GM21526 (cell line): Measurements from ENCODE around the gene HTR2B.
"Not testable (repeated sequence)": the region's sequence is repeated elsewhere in the genome, so short reads cannot be mapped to it uniquely, and the experiment has no call there.

Source experiments
- ATAC-seq: cut with Tn5 transposase; IDR thresholded peaks from one replicate; pipeline ENCODE4 v1.9.1; 2021; ENCODE audit warnings: moderate library complexity; ENCODE audit not compliant: unreplicated experiment, low FRiP score

The HTR2B gene

DNA sequence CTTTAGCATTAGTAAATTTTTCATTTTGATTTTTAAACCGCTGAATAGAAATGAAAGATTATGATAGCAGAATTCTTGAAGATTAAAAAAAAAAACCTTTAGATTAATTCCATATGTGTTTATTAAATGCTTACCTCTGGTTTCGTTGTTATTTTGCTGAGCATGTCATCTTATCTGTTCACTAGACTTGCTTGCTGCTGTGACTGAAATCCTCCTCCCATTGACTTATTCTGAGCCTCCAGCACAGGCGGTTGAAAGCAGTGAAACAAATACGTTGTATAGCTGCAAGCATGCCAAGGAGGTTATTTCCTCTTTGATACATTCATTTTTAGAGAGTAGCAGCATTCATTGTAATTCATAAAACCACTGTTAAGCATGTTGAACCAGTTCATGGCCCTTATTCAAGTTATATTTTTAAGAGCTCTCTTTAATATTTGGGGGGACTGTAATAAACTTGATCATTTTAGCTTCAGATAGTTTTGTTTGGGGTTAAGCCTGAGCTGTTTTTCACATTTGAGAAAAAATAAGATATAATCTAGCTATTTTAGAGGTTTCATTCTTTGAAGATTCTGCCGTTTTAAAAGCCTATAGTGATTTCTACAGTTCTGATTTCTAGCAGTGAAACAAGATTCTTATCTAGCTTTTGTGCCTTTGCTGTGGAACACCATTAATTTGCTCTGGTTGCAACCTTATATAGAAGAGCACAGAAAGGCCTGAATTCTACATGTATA lies at the start of gene HTR2B:
Gene HTR2B (minus strand): TSS at position 205 of the 731 bp plus-strand sequence. CDS start 1,278 bp downstream, outside the sequence.
- ATAC-seq, result no peak

- ATAC-seq, result no peak
Measured at GRCh38 chr2:231174211-231174651, 49.4 kb upstream of the HTR2B start.

- ATAC-seq, result no peak
Measured at GRCh38 chr2:231172025-231172424, 47.2 kb upstream of the HTR2B start.

- no peak for ATAC-seq
Measured at GRCh38 chr2:231170055-231170454, 45.2 kb upstream of the HTR2B start.

- ATAC-seq, result no peak
Measured at GRCh38 chr2:231169488-231169887, 44.6 kb upstream of the HTR2B start.

- no peak for ATAC-seq
Measured at GRCh38 chr2:231168460-231169139, 43.8 kb upstream of the HTR2B start.

DNA sequence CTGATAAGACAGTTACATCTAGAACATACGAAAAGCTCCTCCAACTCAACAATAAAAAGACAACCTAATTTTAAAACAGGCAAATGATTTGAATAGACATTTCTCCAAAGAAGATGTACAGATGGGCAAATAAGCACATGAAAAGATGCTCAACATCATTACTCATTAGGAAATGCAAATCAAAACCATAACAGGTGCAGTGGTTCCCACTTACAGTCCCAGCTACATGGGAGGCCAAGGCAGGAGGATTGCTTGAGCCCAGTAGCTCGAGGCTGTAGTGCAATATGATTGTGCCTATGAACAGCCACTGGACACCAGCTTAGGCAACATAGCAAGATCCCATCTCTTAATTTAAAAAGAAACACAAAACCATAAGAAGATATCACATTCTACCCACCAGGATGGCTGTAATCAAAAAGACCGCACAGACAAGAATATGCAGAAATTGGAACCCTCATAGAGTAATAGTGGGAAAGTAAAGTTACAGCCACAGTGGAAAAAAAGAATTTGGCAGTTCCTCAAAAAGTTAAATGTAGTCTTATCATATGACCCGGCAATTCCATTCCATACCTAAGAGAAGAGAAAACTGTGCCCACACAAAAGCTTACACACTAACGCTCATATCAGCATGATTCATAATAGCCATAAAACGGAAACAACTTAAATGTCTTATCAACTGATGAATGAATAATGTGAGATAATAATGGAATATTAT lies 43.1 kb upstream of the HTR2B start:
- ATAC-seq, result no peak

DNA sequence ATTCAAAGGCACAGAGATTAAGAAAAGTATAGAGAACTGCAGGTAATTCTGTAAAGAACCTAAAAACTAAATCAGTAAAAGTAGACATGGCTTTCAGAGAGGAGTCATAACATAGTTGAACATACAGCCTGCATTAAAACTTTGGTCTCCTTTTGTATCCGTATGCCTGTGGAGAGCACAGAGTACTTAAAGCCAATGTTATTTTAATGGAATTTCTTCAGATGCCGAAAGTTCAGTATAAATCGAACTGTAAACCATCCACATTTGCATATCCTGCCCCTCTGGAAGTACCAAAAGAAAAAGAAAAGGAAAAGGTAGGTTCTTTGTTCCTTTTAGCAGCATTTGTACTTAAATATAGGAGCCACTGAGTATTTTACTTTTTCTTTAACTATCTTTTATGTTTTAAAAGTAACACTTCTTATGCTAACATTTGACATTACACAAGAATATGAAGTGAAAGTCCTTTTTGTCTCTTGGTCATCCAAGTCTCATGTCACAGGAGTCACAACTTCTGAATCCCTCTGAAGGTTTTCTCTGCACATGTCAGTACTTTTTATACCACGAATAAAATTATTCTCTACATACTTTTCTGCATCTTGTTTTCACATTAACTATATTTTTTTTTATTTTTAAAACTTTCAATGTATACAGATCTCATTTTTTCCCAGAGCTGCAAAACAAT lies 38.7 kb upstream of the HTR2B start:
- ATAC-seq, result no peak

DNA sequence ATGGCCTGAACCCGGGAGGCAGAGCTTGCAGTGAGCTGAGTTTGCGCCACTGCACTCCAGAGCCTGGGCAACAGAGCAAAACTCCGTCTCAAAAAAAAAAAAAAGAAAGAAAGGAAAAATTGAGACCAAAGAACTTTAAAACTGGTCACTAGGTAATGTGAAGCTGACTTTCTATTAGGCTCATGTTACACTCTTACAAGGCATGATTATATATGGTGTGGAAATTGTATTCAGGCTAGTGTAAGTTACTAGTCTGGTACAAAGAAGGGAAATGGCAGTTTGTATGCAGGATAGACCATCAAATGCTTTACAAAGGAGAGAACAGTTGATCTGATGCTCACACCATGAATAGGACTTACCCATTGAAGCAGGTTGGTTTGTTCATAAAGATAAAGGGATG lies 38.2 kb upstream of the HTR2B start:
- no peak for ATAC-seq

- ATAC-seq, result no peak
Measured at GRCh38 chr2:231161877-231162329, 37.1 kb upstream of the HTR2B start.

DNA sequence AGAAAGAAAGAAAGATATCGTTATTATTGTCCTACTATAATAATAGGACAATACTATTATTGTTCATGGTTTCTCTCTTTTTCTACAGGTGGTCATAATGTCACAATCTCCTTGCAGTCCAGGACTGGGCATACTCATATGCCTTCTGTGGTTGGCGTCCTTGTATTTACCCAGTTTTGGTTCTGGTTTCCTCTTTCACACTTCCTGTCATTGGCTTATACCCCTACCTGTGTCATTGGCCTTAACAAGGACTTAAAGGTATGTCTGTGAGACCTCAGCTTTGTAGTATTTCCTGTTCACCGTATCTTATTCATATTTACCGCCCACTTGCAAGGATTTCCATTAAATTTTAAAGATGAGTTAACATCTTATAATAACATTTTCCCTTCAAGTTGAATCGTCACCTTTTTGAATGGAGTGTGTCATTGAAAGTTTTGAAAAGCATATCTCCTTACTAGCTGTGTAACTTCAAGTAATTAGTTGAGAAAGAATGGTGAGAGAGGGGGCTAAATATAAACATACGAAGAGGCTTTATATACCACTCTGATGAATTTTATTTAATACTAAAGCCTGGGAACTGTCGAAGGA lies 36.5 kb upstream of the HTR2B start:
- ATAC-seq, result no peak

- no peak for ATAC-seq
Measured at GRCh38 chr2:231160701-231161100, 35.9 kb upstream of the HTR2B start.

GRCh38 chr2:231159306-231159705 lies 34.5 kb upstream of the HTR2B start:
- no peak for ATAC-seq

GRCh38 chr2:231152800-231153557 lies 28.1 kb upstream of the HTR2B start:
- ATAC-seq, result no peak

DNA sequence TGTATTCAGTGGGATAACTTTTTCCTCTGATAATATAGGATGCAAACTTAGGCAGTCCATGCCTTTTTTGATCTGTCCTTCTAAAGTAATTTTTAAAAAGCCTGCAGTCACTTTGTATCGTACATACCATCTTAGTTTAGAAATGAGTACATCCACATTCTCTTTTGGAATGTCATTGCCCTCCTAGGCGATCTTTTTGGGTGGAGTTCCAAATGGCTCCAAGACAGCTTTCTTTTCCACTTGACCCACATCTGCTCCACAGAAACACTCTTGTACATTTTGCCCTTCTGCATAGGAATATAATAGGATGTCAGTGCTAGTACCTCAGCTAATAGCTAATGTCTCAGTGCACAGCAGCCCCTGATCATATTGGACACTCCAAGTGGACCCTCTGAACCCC lies 21.8 kb upstream of the HTR2B start:
- no peak for ATAC-seq

- no peak for ATAC-seq
Measured at GRCh38 chr2:231144896-231145295, 20.1 kb upstream of the HTR2B start.

DNA sequence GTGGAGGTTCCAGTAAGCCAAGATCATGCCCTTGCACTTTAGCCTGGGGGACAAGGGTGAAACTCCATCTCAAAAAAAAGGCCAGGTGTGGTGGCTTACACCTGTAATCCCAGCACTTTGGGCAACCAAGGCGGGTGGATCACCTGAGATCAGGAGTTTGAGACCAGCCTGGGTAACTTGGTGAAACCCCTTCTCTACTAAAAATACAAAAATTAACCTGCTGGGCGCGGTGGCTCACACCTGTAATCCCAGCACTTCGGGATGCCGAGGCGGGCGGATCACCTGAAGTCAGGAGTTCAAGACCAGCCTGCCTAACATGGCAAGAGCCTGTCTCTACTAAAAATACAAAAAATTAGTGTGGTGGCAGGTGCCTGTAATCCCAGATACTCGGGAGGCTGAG lies 16.0 kb upstream of the HTR2B start:
- ATAC-seq, result not testable (repeated sequence)

DNA sequence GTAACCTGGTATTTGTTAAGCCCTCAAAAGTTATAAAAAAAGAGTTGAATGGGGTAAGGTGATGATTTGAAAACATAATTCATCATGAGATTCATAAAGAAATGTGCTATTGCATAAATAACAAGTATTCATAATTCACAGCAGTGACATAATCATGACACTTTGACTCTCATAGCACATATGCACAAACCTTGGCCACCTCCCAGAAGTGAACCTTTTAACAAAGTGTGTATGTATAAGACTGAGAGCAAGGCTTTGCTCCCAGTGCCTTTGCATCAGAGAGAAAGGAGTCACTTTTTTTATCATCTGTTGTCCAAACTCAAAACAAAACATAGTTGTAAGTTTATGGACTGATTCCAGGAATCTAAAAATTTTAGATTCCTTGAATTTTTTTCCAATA lies 15.0 kb upstream of the HTR2B start:
- no peak for ATAC-seq

DNA sequence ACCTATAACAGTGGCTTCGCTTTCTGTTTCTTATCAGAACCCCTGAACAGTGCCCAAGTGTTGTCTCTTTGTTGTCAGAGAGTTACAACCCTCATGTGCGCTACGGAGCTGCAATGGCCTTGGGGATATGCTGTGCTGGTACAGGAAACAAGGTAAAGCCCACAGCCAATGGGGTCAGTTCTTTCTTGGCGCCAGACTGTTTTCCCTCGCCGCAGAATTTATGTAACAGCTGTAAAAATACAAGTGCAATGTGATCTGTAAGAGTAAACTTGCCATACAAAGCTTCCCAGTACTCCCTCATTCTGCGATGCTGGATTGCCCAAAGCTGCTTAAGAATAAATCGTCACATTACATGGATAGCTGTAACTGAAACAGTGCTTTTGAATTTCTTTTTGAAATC lies 13.9 kb upstream of the HTR2B start:
- no peak for ATAC-seq
